PC-3 (cell line): ENCODE measurements around the gene PMS2. TPM values are rescaled to one million over a fixed set of nuclear protein-coding genes. Genes with fewer than 3 reads are reported as not detected.

Source experiments
- ATAC-seq: fragments of 200-7000 bp; cut with Tn5 transposase; 2 replicates; pipeline ENCODE4 v1.9.1; 2020; ENCODE audit warnings: mild to moderate bottlenecking, moderate library complexity
- BruUV-seq: library from RNA; stranded (reverse); fragments of 400-500 nt; replicated peaks from 2 replicates; lab custom pipeline; 2021; lab: Mats Ljungman, UMichigan
- CTCF ChIA-PET: fragments of 300-600 bp; sonication (Branson Sonifier 250); formaldehyde crosslinking; loops from one replicate; lab custom pipeline; 2022; ENCODE audit warnings: antibody characterized with exemption; lab: Charles Lee
- POLR2A ChIA-PET: fragments of 300-600 bp; sonication (Branson Sonifier 250); formaldehyde crosslinking; loops from one replicate; lab custom pipeline; 2022; ENCODE audit warnings: antibody characterized with exemption; ENCODE audit not compliant: unreplicated experiment; lab: Charles Lee
- DNase-seq: peaks from one replicate; pipeline ENCODE4 v3.0.0-alpha.2; 2015
- H2AFZ ChIP-seq: fragments of 300-600 bp; sonication (generic); 2 replicates; pipeline ENCODE4 v1.6.0; 2016; ENCODE audit warnings: antibody characterized with exemption, low read length
- H3F3A ChIP-seq: fragments of 300-600 bp; sonication (generic); one replicate; pipeline ENCODE4 v1.6.0; 2017; ENCODE audit warnings: antibody characterized with exemption, low read length, control low read depth, mild to moderate bottlenecking; ENCODE audit not compliant: unreplicated experiment
- H3K27ac ChIP-seq: fragments of 300-600 bp; sonication (generic); 2 replicates; pipeline ENCODE4 v1.5.1; 2016; ENCODE audit warnings: mild to moderate bottlenecking, low read length
- H3K27me3 ChIP-seq: fragments of 300-600 bp; sonication (generic); 2 replicates; pipeline ENCODE4 v1.6.1; 2016; ENCODE audit warnings: low read length, mixed read lengths
- H3K36me3 ChIP-seq: fragments of 300-600 bp; sonication (generic); 2 replicates; pipeline ENCODE4 v1.6.1; 2016; ENCODE audit warnings: low read depth, mixed run types, low read length, mixed read lengths
- H3K4me1 ChIP-seq: fragments of 300-600 bp; sonication (generic); 2 replicates; pipeline ENCODE4 v1.5.1; 2016; ENCODE audit warnings: low read length; ENCODE audit not compliant: insufficient read depth
- H3K4me2 ChIP-seq: fragments of 300-600 bp; sonication (generic); 2 replicates; pipeline ENCODE4 v1.6.0; 2016; ENCODE audit warnings: low read length
- H3K4me3 ChIP-seq: fragments of 300-600 bp; sonication (generic); 2 replicates; pipeline ENCODE4 v1.5.1; 2016; ENCODE audit warnings: mild to moderate bottlenecking, low read length, mixed read lengths
- H3K79me2 ChIP-seq: fragments of 300-600 bp; sonication (generic); 2 replicates; pipeline ENCODE4 v1.6.1; 2017; ENCODE audit warnings: low read length, mixed read lengths
- H3K9ac ChIP-seq: fragments of 300-600 bp; sonication (generic); 2 replicates; pipeline ENCODE4 v1.6.0; 2016; ENCODE audit warnings: mild to moderate bottlenecking, low read length
- H3K9me2 ChIP-seq: fragments of 300-600 bp; sonication (generic); replicated peaks from 2 replicates; pipeline ENCODE4 v1.6.1; 2016; ENCODE audit warnings: mixed run types, low read length, mixed read lengths
- H3K9me3 ChIP-seq: fragments of 300-600 bp; sonication (generic); 2 replicates; pipeline ENCODE4 v1.6.1; 2016; ENCODE audit warnings: low read length, mixed read lengths
- H4K20me1 ChIP-seq: fragments of 300-600 bp; sonication (generic); 2 replicates; pipeline ENCODE4 v1.6.1; 2016; ENCODE audit warnings: low read length, mixed read lengths
- EZH2 ChIP-seq: fragments of 300-600 bp; sonication (generic); IDR thresholded peaks from one replicate; pipeline ENCODE4 v1.6.1; 2017; ENCODE audit warnings: antibody characterized with exemption, mild to moderate bottlenecking, low read length; ENCODE audit not compliant: unreplicated experiment
- EZH2phosphoT487 ChIP-seq: fragments of 300-600 bp; sonication (generic); IDR thresholded peaks from 2 replicates; pipeline ENCODE4 v1.6.1; 2018; ENCODE audit warnings: mild to moderate bottlenecking, antibody characterized with exemption, low read length, borderline replicate concordance
- intact Hi-C: fragments of 100-400 bp; cut with micrococcal nuclease; formaldehyde crosslinking; loops from 2 replicates; pipeline ENCODE4 v1.9.0; 2023
- total RNA-seq: library from RNA; depleted of rRNA; stranded (reverse); fragments of >200 nt; gene quantifications from 2 replicates; pipeline ENCODE4 v1.2.3, GENCODE V29; 2014
- TF ChIP-seq, protein P1 (sequence below): fragments of 300-600 bp; sonication (generic); conservative IDR thresholded peaks from 2 replicates; pipeline ENCODE4 v1.5.1; 2017; ENCODE audit warnings: antibody characterized with exemption, low read depth, mild to moderate bottlenecking, low read length

PMS2 gene
- total RNA-seq, 1 experiment from 2014 or later = 16.2 TPM

DNA sequence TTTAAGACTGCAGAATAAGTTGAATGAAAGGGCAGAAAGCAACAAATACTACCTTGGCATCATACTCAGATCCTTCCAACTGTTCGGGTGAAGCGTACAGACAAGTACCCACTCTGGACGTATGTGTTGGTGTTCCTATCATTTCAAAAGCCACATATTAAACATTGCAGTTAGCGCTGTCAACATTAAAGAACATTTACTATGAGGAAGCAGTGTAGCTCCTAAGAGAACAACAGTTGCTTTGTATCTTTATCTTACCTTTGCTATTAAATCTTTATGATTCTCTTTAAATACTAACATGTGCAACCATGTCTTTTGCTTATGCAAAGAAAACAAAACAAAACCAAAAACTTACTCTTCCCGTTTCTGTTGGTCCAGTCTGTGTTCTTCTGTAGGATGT lies 19.7 kb upstream of the PMS2 start:
- H3K9me2 ChIP-seq = no peaks in the 10 kb centered on the region
- H3K9ac ChIP-seq = no peak overlapping the region
- no peaks in the 10 kb centered on the region for H3F3A ChIP-seq
- H3K9me3 ChIP-seq = no peaks in the 10 kb centered on the region
- no peaks in the 10 kb centered on the region for H3K79me2 ChIP-seq
- no peaks in the 10 kb centered on the region for H3K27me3 ChIP-seq
- no peak overlapping the region for H3K4me2 ChIP-seq
- ChIA-PET POLR2A (no interaction called here), CTCF (interaction anchor here (0.7 kb wide), 1 partner anchor 151 kb away, joined by 3 read pairs; no protein-coding TSS in a partner anchor)
- no peaks in the 10 kb centered on the region for H3K4me1 ChIP-seq
- no TSS peak for BruUV-seq
- H2AFZ ChIP-seq = no peak overlapping the region
- no peak for DNase-seq
- intact Hi-C loops = no loop called here
- H3K36me3 ChIP-seq = peaks cover 42% of the 10 kb centered on the region
- no peak; the same call in 1 of the 2 replicates for ATAC-seq
- TF ChIP-seq EZH2 = no peak
- TF ChIP-seq, protein P1, sequence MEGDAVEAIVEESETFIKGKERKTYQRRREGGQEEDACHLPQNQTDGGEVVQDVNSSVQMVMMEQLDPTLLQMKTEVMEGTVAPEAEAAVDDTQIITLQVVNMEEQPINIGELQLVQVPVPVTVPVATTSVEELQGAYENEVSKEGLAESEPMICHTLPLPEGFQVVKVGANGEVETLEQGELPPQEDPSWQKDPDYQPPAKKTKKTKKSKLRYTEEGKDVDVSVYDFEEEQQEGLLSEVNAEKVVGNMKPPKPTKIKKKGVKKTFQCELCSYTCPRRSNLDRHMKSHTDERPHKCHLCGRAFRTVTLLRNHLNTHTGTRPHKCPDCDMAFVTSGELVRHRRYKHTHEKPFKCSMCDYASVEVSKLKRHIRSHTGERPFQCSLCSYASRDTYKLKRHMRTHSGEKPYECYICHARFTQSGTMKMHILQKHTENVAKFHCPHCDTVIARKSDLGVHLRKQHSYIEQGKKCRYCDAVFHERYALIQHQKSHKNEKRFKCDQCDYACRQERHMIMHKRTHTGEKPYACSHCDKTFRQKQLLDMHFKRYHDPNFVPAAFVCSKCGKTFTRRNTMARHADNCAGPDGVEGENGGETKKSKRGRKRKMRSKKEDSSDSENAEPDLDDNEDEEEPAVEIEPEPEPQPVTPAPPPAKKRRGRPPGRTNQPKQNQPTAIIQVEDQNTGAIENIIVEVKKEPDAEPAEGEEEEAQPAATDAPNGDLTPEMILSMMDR = no peak
- no peak overlapping the region for H3K4me3 ChIP-seq
- no peak overlapping the region for H3K27ac ChIP-seq
- H4K20me1 ChIP-seq = no peaks in the 10 kb centered on the region

DNA sequence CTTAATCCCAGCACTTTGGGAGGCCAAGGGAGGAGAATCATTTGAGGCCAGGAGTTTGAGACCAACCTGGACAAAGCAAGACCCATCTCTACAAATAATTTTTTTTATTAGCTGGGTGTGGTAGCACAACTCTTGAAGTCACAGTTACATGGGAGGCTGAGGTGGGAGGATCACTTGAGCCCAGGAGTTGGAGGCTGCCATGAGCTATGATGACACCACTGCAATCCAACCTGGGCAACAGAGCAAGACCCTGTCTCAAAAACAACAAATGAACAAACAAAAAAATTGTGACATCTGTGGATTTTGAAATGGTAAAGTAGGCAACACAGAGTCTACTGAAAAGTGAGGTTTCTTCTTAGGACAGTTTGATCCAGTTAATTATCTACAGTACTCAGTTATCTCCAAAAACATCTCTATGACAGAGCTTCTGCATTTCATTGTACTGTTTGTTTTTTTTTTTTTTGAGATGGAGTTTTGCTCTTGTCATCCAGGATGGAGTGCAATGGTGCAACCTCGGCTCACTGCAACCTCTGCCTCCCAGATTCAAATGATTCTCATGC lies 19.0 kb upstream of the PMS2 start:
- DNase-seq (no peak), ATAC-seq (no peak)
- no peak overlapping the region for H3K9ac ChIP-seq
- no TSS peak for BruUV-seq
- H3K27ac ChIP-seq = no peak overlapping the region
- no peak overlapping the region for H3K4me2 ChIP-seq
- H3K79me2 ChIP-seq = no peaks in the 10 kb centered on the region
- H3K4me1 ChIP-seq = no peaks in the 10 kb centered on the region
- ChIA-PET POLR2A (no interaction called here), CTCF (interaction anchor here (0.7 kb wide), 1 partner anchor 152 kb away, joined by 3 read pairs; no protein-coding TSS in a partner anchor)
- no peaks in the 10 kb centered on the region for H4K20me1 ChIP-seq
- no peaks in the 10 kb centered on the region for H3F3A ChIP-seq
- intact Hi-C loops = no loop called here
- H3K4me3 ChIP-seq = no peak overlapping the region
- peaks cover 46% of the 10 kb centered on the region for H3K36me3 ChIP-seq
- H3K9me3 ChIP-seq = no peaks in the 10 kb centered on the region
- no peaks in the 10 kb centered on the region for H3K27me3 ChIP-seq
- TF ChIP-seq, protein P1 = no peak
- H2AFZ ChIP-seq = no peak overlapping the region
- H3K9me2 ChIP-seq = no peaks in the 10 kb centered on the region

DNA sequence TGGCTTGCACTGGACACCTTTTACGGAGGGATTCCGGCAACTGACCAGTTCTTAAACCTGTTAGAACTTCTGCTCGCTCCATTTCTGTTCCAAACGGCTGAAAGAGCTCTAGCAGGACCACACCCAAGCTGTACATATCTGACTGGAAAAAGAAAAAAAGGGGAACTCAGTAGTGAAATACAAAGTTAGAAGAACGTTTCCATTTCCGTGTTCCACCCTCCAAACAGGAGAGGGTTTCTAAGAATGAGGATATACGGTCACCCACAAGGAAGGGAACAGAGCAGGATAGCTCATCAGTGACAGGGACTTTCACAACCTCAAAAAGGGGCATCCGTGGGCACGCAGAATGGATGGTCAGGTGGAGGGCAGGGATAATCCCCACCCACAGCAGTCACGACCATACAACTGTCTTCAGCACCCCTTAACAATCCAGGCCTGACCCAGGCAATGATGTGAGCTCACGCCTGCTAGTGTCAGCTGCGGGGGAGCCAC lies 18.0 kb upstream of the PMS2 start:
- BruUV-seq = no TSS peak
- H3K9me2 ChIP-seq = no peaks in the 10 kb centered on the region
- H3K9ac ChIP-seq = no peak overlapping the region
- no peak for DNase-seq
- H3F3A ChIP-seq = no peaks in the 10 kb centered on the region
- POLR2A ChIA-PET = interaction anchor here (0.6 kb wide), 1 partner anchor 18 kb away, joined by 3 read pairs; the partner anchor contains the start of genes AIMP2 and PMS2
- ATAC-seq = no peak
- no peaks in the 10 kb centered on the region for H3K4me1 ChIP-seq
- H3K4me2 ChIP-seq = no peak overlapping the region
- H3K36me3 ChIP-seq = peaks cover 55% of the 10 kb centered on the region
- H3K27me3 ChIP-seq = no peaks in the 10 kb centered on the region
- H2AFZ ChIP-seq = no peak overlapping the region
- no peaks in the 10 kb centered on the region for H4K20me1 ChIP-seq
- no peaks in the 10 kb centered on the region for H3K79me2 ChIP-seq
- no peaks in the 10 kb centered on the region for H3K9me3 ChIP-seq
- CTCF ChIA-PET = interaction anchor here (0.5 to 1.4 kb wide), 2 partner anchors 30 to 216 kb away, joined by 9 to 10 read pairs; no protein-coding TSS in a partner anchor
- no peak overlapping the region for H3K27ac ChIP-seq
- no peak overlapping the region for H3K4me3 ChIP-seq
- intact Hi-C loops = no loop called here
- TF ChIP-seq EZH2 = no peak
- no peak for TF ChIP-seq EZH2phosphoT487
- TF ChIP-seq, protein P1 = no peak; the same call in 1 of the 2 replicates
